Stimulated activated CD4-positive, alpha-beta T cell treated with anti-CD3 and anti-CD28 coated beads, TNF-alpha, amount 100 ng/mL, for 1 hour (primary cell): ENCODE results near the gene KANSL3.
A peak's percentile ranks its signal among the peaks of the same experiment; 100 is the strongest.
"Not testable (repeated sequence)": the region's sequence is repeated elsewhere in the genome, so short reads cannot be mapped to it uniquely, and the experiment has no call there.

Source experiments
- DNase-seq, 3 donors: peaks; one replicate each; pipeline ENCODE4 v3.0.0-alpha.2; 2020; ENCODE audit warnings: low read depth in 3 of 3, low spot score in 1 of 3

Gene KANSL3

DNA sequence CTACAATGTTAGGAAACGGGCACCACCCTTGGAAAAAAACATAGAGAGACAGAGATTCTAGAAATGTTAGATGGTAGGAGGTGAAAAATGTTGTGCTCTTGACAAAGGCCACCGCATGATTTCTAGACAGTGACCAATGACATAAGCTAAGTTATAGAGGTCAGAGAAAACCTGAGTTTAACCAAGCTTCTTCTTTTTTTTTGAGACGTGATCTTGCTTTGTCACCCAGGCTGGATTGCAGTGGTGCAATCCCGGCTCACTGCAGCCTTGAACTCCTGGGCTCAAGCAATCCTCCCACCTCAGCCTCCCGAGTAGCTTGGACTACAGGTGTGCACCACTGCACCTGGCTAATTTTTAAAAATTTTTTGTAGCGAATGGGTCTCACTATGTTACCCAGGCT lies 17.4 kb upstream of the KANSL3 start:
- DNase-seq = no peak

DNA sequence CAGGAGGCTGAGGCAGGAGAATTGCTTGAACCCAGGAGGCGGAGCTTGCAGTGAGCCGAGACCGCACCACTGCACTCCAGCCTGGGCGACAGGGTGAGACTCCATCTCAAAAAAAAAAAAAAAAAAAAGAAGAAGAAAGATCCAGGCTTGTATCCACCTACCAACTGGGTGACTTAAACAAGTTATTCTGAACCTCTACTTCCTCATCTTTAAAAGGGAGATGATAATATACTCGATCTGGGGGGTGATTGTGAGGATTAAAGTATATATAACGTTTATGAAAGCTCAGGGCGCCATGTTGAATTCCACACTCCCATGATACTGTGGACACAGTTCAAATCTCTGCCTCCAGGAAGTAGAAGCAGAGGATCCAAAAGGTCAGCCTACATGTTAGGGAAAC lies 16.7 kb upstream of the KANSL3 start:
- DNase-seq = not testable (repeated sequence)

DNA sequence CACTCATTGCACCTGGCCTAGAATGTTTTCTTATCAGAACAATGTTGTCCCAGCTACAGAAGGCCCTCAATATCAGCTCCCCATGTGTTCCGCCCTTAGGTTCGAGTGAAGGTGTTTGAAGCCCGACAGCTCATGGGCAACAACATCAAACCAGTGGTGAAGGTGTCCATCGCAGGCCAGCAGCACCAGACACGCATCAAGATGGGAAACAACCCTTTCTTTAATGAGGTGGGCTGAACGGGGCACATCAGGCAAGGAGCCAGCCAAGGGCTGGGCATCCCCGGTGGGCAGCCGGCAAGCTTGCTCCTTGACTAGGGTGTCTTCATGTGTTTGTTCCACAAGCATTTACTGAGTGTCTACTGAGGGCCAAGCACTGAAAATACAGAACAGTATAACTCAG lies 13.7 kb upstream of the KANSL3 start:
- no peak for DNase-seq

DNA sequence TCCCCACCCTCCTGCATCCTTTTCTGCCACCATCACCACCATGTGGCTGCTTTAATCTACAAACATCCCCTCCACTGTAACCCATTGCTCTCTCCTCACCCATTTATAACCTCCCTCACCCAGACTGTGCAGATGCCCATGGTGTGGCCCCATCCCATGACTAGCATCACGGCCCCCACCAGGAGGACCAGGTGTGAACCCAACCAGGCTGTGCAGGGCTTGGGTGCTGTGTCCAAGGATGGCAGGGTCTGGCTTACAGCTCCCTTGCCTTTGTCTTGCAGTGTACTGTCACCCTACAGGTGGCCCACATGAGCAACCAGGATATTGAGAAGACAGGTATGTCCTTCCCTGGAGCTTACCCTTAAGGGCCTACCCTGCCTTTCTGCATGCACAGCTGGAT lies 11.2 kb upstream of the KANSL3 start:
- DNase-seq = no peak

DNA sequence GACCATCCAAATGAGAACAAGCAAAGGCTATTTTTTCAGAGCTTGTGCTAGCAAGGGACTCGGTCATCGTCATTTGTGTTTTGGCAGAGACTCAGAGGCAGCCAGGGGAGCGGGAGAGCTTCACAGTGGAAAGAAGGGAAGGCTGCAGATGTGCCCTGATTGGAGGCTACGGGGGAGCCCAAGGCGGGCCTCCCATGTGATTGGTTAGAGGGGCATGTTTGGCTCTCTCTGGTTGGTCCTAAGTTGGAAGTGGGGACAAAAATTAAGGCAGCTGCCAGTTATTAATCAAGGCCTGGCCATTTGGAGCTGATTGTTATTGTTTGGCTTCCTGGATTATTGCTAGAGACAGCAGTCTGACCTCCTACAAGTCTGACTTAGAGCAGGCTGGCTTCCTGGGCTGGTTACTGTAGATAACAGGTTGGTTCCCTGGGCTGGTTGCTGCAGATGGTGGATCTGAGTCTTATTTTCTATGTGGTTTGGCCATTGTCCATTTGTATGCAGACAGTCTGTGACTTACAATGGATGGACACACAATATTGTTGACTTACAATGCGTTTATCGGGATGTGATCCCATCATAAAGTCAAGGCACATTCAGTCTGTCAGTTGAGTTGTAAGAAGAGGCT lies 10.3 kb upstream of the KANSL3 start:
- DNase-seq = no peak

DNA sequence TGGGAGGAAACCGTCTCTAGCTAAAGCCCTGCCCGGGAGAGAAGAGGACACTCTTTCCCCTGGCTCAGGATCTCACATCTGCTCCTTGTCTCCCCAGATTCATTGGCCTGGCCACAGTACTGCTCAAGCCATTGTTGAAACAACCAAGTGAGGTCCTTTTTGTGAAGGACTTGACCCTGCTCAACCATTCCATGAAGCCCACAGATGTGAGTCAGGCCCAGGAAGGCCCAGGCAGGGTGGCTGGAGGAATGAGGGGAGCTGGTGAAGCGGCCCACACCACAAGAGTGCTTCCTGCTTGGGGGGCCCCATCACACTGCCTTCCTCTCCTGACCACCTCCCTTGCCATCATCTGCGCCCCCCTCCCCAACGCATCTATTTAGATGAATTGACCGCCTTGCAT lies 9.6 kb upstream of the KANSL3 start:
- no peak for DNase-seq

GRCh38 chr2:96642564-96643360 lies 4.7 kb upstream of the KANSL3 start, which contains the start of gene FER1L5:
FER1L5 (plus strand) TSS chr2:96642764; CDS start chr2:96642837, 73 bp downstream.
- no peak for DNase-seq

GRCh38 chr2:96637385-96638143 lies 548 bp downstream of the KANSL3 start:
- peak; percentile 45 to 68 (median 46) for DNase-seq

GRCh38 chr2:96636551-96637171 lies 1.5 kb downstream of the KANSL3 start:
- DNase-seq = no peak

DNA sequence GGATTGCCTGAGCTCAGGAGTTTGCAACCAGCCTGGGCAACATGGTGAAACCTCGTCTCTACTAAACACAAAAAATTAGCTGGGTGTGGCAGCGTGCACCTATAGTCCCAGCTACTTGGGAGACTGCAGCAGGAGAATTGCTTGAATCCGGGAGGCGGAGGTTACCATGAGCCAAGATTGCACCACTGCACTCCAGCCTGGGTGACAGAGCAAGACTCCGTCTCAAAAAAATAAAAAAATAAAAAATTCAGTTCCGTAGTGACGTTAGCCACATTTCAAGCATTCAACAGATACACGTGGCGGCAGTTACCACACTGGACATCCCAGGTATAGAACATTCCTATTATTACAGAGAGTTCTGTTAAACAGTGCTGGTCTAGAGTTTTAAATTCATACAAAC lies 4.5 kb downstream of the KANSL3 start:
- DNase-seq = no peak

DNA sequence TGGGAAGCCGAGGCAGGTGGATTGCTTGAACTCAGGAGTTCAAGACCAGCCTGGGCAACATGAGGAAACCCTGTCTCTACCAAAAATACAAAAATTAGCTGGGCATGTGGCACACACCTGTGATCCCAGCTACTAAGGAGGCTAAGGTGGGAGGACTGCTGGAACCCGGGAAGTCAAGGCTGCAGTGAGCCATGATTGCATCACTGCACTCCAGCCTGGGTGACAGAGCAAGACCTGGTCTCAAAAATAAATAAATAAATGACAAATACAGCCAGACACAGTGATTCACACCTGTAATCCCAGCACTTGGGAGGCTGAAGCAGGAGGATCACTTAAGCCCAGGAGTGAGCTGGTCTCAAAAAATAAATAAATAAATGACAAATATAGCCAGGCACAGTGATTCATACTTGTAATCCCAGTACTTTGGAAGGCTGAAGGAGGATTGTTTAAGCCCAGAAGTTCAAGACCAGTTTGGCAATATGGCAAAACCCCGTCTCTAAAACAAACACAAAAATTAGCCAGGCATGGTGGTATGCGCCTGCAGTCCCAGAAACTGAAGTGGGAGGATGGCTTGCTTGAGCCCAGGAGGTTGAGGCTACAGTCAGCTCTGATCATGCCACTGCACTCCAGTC lies 6.2 kb downstream of the KANSL3 start:
- no peak for DNase-seq

- no peak for DNase-seq
Observed at GRCh38 chr2:96626553-96626942, 11.6 kb downstream of the KANSL3 start.

- DNase-seq = no peak
Observed at GRCh38 chr2:96625571-96626552, 12.2 kb downstream of the KANSL3 start.

DNA sequence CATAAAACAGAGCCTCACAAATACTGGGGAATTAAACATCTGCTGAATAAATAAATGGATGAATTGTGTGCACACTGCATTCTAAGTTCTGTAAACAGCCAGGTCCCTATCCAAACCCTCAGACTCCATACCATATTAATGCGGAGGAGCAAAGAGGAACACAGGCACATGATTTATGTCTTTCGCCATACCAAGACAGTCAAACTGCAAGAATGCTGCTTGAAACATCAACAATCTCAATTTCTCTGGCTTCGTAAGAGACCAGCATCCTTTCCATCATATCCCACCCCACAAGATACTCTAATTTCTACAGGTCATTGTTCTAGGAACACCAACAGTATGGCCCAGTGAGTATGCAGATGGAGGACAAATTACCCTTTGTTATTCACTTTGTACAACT lies 15.0 kb downstream of the KANSL3 start:
- no peak for DNase-seq

GRCh38 chr2:96622544-96622943 lies 15.6 kb downstream of the KANSL3 start:
- DNase-seq = no peak

GRCh38 chr2:96618596-96619283 lies 19.4 kb downstream of the KANSL3 start:
- no peak for DNase-seq

GRCh38 chr2:96617012-96617411 lies 21.1 kb downstream of the KANSL3 start:
- DNase-seq = no peak

DNA sequence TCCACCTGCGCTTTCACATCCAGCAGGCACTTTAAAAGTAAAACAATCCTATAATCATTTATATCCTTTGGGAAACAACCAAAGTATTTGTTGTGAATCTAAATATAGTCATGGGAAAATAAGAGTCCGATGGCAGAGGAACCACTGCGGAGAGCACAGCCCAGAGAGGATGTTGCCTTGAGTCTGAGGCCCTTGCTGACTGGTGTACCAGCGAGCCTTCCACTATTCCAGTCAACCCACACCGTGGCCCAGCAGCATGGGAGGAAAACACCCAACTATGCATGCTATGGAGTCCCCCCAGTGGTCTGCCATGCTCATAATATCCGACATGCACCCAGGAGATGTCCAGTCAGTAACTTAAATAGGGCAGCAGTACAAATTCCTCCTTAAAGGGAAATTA lies 21.6 kb downstream of the KANSL3 start:
- no peak for DNase-seq

DNA sequence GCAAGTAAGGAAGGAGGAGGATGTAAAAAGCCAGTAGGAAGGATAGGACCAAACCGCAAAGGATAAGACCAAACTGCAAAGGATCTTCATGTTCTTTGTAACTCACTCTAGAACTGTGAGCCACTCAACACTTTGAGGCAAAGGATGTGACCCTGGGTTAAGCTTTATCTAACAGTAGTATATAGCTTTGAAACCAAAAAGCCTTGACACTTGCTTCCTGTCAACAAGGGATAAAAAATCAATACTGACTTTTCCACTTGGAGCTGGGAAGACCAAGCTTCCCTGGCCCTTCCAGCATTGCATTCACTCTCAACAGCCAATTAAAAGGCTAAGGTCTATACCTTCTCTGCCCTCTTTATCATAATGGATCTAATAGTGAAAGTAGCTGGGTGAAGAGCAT lies 22.0 kb downstream of the KANSL3 start:
- no peak for DNase-seq
